A549 (cell line): ENCODE data around the gene METAP2. TPM values are rescaled to one million over a fixed set of nuclear protein-coding genes. Genes with fewer than 3 reads are reported as not detected.

Source experiments
- ATAC-seq, 2 experiments: fragments of 200-7000 bp in 1 of 2; fragments of >200 bp in 1 of 2; cut with Nextera tagmentation in 1 of 2; cut with Tn5 transposase in 1 of 2; 3 replicates each; pipeline versions ENCODE4 v1.8.0 to v1.9.1; 2018 to 2020; ENCODE audit warnings: mild to moderate bottlenecking in 1 of 2, moderate library complexity in 1 of 2
- CTCF ChIA-PET: fragments of 300-600 bp; sonication (Branson Sonifier 250); formaldehyde crosslinking; extraction: SDS; loops from one replicate; lab custom pipeline; 2021; ENCODE audit warnings: antibody characterized with exemption, inconsistent platforms; lab: Yijun Ruan, JAX
- POLR2A ChIA-PET: fragments of 350-600 bp; formaldehyde crosslinking; extraction: SDS; loops from one replicate; lab custom pipeline; 2021; ENCODE audit warnings: antibody characterized with exemption, inconsistent platforms; lab: Yijun Ruan, JAX
- DNase-seq, 2 experiments: peaks; one replicate each; pipeline versions ENCODE4 v3.0.0 to v3.0.0-alpha.2; 2011 to 2016; ENCODE audit warnings: low read depth in 1 of 2, low spot score in 1 of 2
- FAIRE-seq: peaks from 2 replicates; lab custom pipeline; 2011; peaks lifted over from hg19 to GRCh38; lab: Jason Lieb, UNC
- H3K27ac ChIP-seq, 2 experiments: fragments of >200 bp; sonication (Bioruptor Twin); formaldehyde crosslinking; 3 replicates each; pipeline ENCODE4 v1.5.1; 2016 to 2017
- H3K4me1 ChIP-seq: fragments of >200 bp; sonication (Bioruptor Twin); formaldehyde crosslinking; 3 replicates; pipeline ENCODE4 v1.6.1; 2016
- H3K4me2 ChIP-seq: fragments of >200 bp; sonication (Bioruptor Twin); formaldehyde crosslinking; 3 replicates; pipeline ENCODE4 v1.6.1; 2016
- H3K4me3 ChIP-seq: fragments of >200 bp; sonication (Bioruptor Twin); formaldehyde crosslinking; 3 replicates; pipeline ENCODE4 v1.5.1; 2016
- H3K9me3 ChIP-seq: fragments of >200 bp; sonication (Bioruptor Twin); formaldehyde crosslinking; 3 replicates; pipeline ENCODE4 v1.6.1; 2016
- BHLHE40 ChIP-seq: IDR thresholded peaks from 2 replicates; pipeline ENCODE4 v1.6.1; 2012; ENCODE audit warnings: low read depth, low read length, inconsistent platforms
- CBX2 ChIP-seq: fragments of 200-600 bp; sonication (generic); IDR thresholded peaks from 2 replicates; pipeline ENCODE4 v1.6.1; 2016; ENCODE audit warnings: low read depth, mild to moderate bottlenecking, borderline replicate concordance
- CBX8 ChIP-seq: fragments of 200-600 bp; sonication (generic); IDR thresholded peaks from 2 replicates; pipeline ENCODE4 v1.6.1; 2016
- CHD2 ChIP-seq: fragments of 150-350 bp; IDR thresholded peaks from 2 replicates; pipeline ENCODE4 v1.6.1; 2014; ENCODE audit warnings: low read length; ENCODE audit not compliant: partially characterized antibody
- CHD4 ChIP-seq: fragments of 200-600 bp; sonication (generic); IDR thresholded peaks from 2 replicates; pipeline ENCODE4 v1.6.1; 2016; ENCODE audit warnings: antibody characterized with exemption, mild to moderate bottlenecking, borderline replicate concordance
- EHF ChIP-seq: fragments of 250-450 bp; sonication (Bioruptor Pico); IDR thresholded peaks from 2 replicates; pipeline ENCODE4 v1.5.0; 2020; ENCODE audit warnings: mild to moderate bottlenecking
- EHMT2 ChIP-seq: fragments of 200-600 bp; sonication (generic); IDR thresholded peaks from 2 replicates; pipeline ENCODE4 v1.6.1; 2016; ENCODE audit warnings: antibody characterized with exemption, low read depth, mild to moderate bottlenecking, moderate library complexity
- FOSB ChIP-seq: fragments of 250-450 bp; sonication (Bioruptor Pico); IDR thresholded peaks from 2 replicates; pipeline ENCODE4 v1.5.0; 2020; ENCODE audit warnings: mild to moderate bottlenecking, moderate library complexity
- FOSL2 ChIP-seq, 2 experiments: fragments of 450-650 bp in 1 of 2; fragments of >200 bp in 1 of 2; sonication (Bioruptor Twin) in 1 of 2; formaldehyde crosslinking; IDR thresholded peaks; 2 replicates each; pipeline versions ENCODE4 v1.5.0 to v1.6.1; 2016 to 2020; ENCODE audit warnings: mild to moderate bottlenecking in 1 of 2, moderate library complexity in 1 of 2
- FOXS1 ChIP-seq: fragments of 250-450 bp; sonication (Bioruptor Pico); IDR thresholded peaks from 2 replicates; pipeline ENCODE4 v1.5.0; 2020; ENCODE audit warnings: mild to moderate bottlenecking, moderate library complexity
- HEYL ChIP-seq: fragments of 250-450 bp; sonication (Bioruptor Pico); IDR thresholded peaks from 2 replicates; pipeline ENCODE4 v1.8.0; 2021; ENCODE audit warnings: mild to moderate bottlenecking, moderate library complexity
- HOXA7 ChIP-seq: fragments of 250-450 bp; sonication (Bioruptor Pico); IDR thresholded peaks from 2 replicates; pipeline ENCODE4 v1.5.0; 2020; ENCODE audit warnings: mild to moderate bottlenecking, moderate library complexity
- HOXB13 ChIP-seq: fragments of 250-450 bp; sonication (Bioruptor Pico); IDR thresholded peaks from 2 replicates; pipeline ENCODE4 v1.5.0; 2020; ENCODE audit warnings: low read depth, mild to moderate bottlenecking, moderate library complexity
- HOXB5 ChIP-seq: fragments of 250-450 bp; sonication (Bioruptor Pico); IDR thresholded peaks from 2 replicates; pipeline ENCODE4 v1.5.0; 2020; ENCODE audit warnings: mild to moderate bottlenecking, moderate library complexity
- JUN ChIP-seq, 2 experiments: fragments of >200 bp; sonication (Bioruptor Twin); formaldehyde crosslinking; IDR thresholded peaks; 2 replicates in 1 of 2; 3 replicates in 1 of 2; pipeline ENCODE4 v1.6.1; 2016 to 2017
- MYC ChIP-seq: IDR thresholded peaks from 2 replicates; pipeline ENCODE4 v1.6.1; 2012; ENCODE audit warnings: mild to moderate bottlenecking, inconsistent platforms, low read length, improper control_type of control experiment, borderline replicate concordance
- NFE2L2 ChIP-seq: fragments of 150-350 bp; conservative IDR thresholded peaks from 2 replicates; pipeline ENCODE4 v1.6.1; 2014; ENCODE audit warnings: low read length
- PHF8 ChIP-seq: fragments of 200-600 bp; sonication (generic); IDR thresholded peaks from 2 replicates; pipeline ENCODE4 v1.6.1; 2016; ENCODE audit warnings: low read depth, mild to moderate bottlenecking, antibody characterized with exemption, moderate library complexity, borderline replicate concordance
- POLR2A ChIP-seq: IDR thresholded peaks from 2 replicates; pipeline ENCODE4 v1.6.1; 2012; ENCODE audit warnings: mild to moderate bottlenecking, low read length
- POLR2AphosphoS2 ChIP-seq: conservative IDR thresholded peaks from 2 replicates; pipeline ENCODE4 v1.6.1; 2012; ENCODE audit warnings: low read length, improper control_type of control experiment, inconsistent platforms
- RARB ChIP-seq: fragments of 250-450 bp; sonication (Bioruptor Pico); IDR thresholded peaks from 2 replicates; pipeline ENCODE4 v1.8.0; 2021; ENCODE audit warnings: mild to moderate bottlenecking, moderate library complexity
- RCOR1 ChIP-seq: fragments of 150-350 bp; IDR thresholded peaks from 2 replicates; pipeline ENCODE4 v1.6.1; 2014; ENCODE audit warnings: antibody characterized with exemption, low read length, low read depth
- RFX5 ChIP-seq: fragments of 450-650 bp; IDR thresholded peaks from 2 replicates; pipeline ENCODE4 v1.7.1; 2014; ENCODE audit warnings: antibody characterized with exemption, mild to moderate bottlenecking, moderate library complexity
- SMC3 ChIP-seq: fragments of >200 bp; sonication (Bioruptor Twin); formaldehyde crosslinking; IDR thresholded peaks from 3 replicates; pipeline ENCODE4 v1.6.1; 2018; ENCODE audit warnings: inconsistent platforms
- USF2 ChIP-seq: fragments of 450-650 bp; IDR thresholded peaks from 2 replicates; pipeline ENCODE4 v1.6.1; 2014; ENCODE audit warnings: antibody characterized with exemption
- ZFP36 ChIP-seq: fragments of 450-650 bp; IDR thresholded peaks from 2 replicates; pipeline ENCODE4 v1.6.1; 2014; ENCODE audit warnings: borderline replicate concordance; ENCODE audit not compliant: partially characterized antibody
- ZNF302 ChIP-seq: fragments of 250-450 bp; sonication (Bioruptor Pico); IDR thresholded peaks from 2 replicates; pipeline ENCODE4 v1.9.0; 2021; ENCODE audit warnings: inconsistent platforms, mild to moderate bottlenecking, moderate library complexity
- WGBS: methylation state at CpG from one replicate; pipeline ENCODE4 v1.1.6; 2017; ENCODE audit errors: missing lambda C conversion rate; 5-methylcytosine and 5-hydroxymethylcytosine counted together
- polyA plus RNA-seq, 4 experiments: library from polyadenylated mRNA; depleted of rRNA in 3 of 4; stranded (reverse); fragments of >200 nt; fragmentation: RNase III in 1 of 4; extraction: RNeasy Plus Mini Kit Qiagen cat#74134 plus additional on column Dnase treatment in 1 of 4; gene quantifications; 2 replicates in 3 of 4; 3 replicates in 1 of 4; pipeline ENCODE4 v1.2.3, GENCODE V29; 2011 to 2017
- TF ChIP-seq, protein P1 (sequence below): IDR thresholded peaks from 2 replicates; pipeline ENCODE4 v1.6.1; 2012
- TF ChIP-seq, protein P2 (sequence below): fragments of >200 bp; sonication (Bioruptor Twin); formaldehyde crosslinking; IDR thresholded peaks from 3 replicates; pipeline ENCODE4 v1.5.1; 2016
- TF ChIP-seq, protein P3 (sequence below): fragments of 250-450 bp; sonication (Bioruptor Pico); IDR thresholded peaks from 2 replicates; pipeline ENCODE4 v1.5.0; 2020; ENCODE audit warnings: low read depth, mild to moderate bottlenecking, moderate library complexity

The METAP2 gene
- polyA plus RNA-seq, 2 of the 4 experiments (the other 2 are of a cell fraction) = 205 to 219 TPM

DNA sequence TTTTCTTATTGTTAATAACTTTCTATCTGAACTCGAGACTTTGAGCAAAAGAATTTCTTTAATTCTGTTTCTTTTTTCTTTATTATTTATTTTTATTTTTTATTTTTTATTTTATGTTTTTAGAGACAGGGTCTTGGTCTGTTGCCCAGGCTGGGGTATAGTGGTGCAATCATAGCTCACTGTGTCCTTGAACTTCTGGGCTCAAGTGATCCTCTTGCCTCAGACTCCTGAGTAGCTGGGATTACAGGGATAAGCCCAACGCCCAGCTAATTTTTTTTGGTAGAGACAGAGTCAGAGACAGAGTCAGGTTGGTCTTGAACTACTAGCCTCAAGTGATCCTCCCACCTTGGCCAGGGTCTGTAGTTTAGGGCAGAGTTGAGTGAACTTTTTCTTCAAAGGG is 18.5 kb downstream of the METAP2 start:
- no peaks in the 10 kb centered on the region for H3K4me1 ChIP-seq
- H3K4me3 ChIP-seq = no peak overlapping the region
- TF ChIP-seq HOXA7 (CRISPR knock-in tag) = no peak
- TF ChIP-seq POLR2A = no peak
- no peak for TF ChIP-seq HOXB5 (CRISPR knock-in tag)
- no peak for TF ChIP-seq JUN (IDR thresholded peaks at IDR 0.05)
- no peak for TF ChIP-seq CBX2
- TF ChIP-seq ZNF302 (CRISPR knock-in tag) = no peak
- ChIA-PET CTCF (no interaction called here), POLR2A (interaction anchor here (1.2 kb wide), 1 partner anchor 19 kb away, joined by 3 read pairs; the partner anchor contains the start of gene METAP2)
- no peaks in the 10 kb centered on the region for H3K9me3 ChIP-seq
- WGBS = 86% methylated on average over 2 of the region's 2 CpGs
- DNase-seq (no peak), FAIRE-seq (no peak), ATAC-seq (no peak)
- H3K27ac ChIP-seq = no peak overlapping the region
- no peak overlapping the region for H3K4me2 ChIP-seq

GRCh38 chr12:95494888-95495287 is 20.9 kb downstream of the METAP2 start:
- DNase-seq = no peak
- no peak for ATAC-seq
- Histone ChIP-seq H3K9me3 (peaks cover 4% of the 10 kb centered on the region; the same call in 1 of the 3 replicates), H3K27ac (no peak overlapping the region), H3K4me3 (no peak overlapping the region), H3K4me2 (no peak overlapping the region), H3K4me1 (no peaks in the 10 kb centered on the region)
- WGBS = 86% methylated on average over 2 of the region's 2 CpGs
- POLR2A ChIA-PET = no interaction called here
- TF ChIP-seq POLR2AphosphoS2 (no peak), NFE2L2 (no peak), HEYL (CRISPR knock-in tag) (no peak), HOXA7 (CRISPR knock-in tag) (no peak), FOXS1 (CRISPR knock-in tag) (no peak), RCOR1 (no peak), CHD4 (no peak), RFX5 (no peak), USF2 (no peak), MYC (no peak), POLR2A (no peak), EHMT2 (no peak), CBX8 (no peak), HOXB13 (CRISPR knock-in tag) (no peak), BHLHE40 (no peak), FOSB (no peak), CHD2 (no peak)
- TF ChIP-seq, protein P1, sequence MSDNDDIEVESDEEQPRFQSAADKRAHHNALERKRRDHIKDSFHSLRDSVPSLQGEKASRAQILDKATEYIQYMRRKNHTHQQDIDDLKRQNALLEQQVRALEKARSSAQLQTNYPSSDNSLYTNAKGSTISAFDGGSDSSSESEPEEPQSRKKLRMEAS = no peak
- TF ChIP-seq, protein P2, sequence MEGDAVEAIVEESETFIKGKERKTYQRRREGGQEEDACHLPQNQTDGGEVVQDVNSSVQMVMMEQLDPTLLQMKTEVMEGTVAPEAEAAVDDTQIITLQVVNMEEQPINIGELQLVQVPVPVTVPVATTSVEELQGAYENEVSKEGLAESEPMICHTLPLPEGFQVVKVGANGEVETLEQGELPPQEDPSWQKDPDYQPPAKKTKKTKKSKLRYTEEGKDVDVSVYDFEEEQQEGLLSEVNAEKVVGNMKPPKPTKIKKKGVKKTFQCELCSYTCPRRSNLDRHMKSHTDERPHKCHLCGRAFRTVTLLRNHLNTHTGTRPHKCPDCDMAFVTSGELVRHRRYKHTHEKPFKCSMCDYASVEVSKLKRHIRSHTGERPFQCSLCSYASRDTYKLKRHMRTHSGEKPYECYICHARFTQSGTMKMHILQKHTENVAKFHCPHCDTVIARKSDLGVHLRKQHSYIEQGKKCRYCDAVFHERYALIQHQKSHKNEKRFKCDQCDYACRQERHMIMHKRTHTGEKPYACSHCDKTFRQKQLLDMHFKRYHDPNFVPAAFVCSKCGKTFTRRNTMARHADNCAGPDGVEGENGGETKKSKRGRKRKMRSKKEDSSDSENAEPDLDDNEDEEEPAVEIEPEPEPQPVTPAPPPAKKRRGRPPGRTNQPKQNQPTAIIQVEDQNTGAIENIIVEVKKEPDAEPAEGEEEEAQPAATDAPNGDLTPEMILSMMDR = no peak
- CTCF ChIA-PET = no interaction called here
- FAIRE-seq = no peak

DNA sequence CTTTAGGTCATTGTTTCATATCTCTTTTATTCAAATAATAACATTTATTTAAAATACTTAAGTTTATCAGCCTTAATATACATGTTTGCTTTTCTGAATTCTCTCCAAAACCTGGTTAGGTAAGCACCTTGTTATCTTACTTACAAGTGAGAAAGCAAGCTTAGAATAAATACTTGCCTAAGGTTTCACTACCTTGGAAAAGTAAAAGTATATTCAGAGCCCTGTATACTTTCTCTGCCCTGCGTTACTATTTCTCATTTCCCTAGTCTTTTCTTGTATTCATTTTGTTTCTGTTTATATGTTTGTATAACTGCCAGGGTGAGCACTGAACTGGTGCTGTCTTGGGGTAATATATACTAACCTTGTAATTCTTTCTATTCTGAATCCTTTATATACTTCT is 21.5 kb downstream of the METAP2 start:
- ATAC-seq = no peak
- H3K27ac ChIP-seq = no peak overlapping the region
- CTCF ChIA-PET = no interaction called here
- no peak for DNase-seq
- no peak for TF ChIP-seq SMC3
- TF ChIP-seq, protein P3, sequence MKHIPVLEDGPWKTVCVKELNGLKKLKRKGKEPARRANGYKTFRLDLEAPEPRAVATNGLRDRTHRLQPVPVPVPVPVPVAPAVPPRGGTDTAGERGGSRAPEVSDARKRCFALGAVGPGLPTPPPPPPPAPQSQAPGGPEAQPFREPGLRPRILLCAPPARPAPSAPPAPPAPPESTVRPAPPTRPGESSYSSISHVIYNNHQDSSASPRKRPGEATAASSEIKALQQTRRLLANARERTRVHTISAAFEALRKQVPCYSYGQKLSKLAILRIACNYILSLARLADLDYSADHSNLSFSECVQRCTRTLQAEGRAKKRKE (CRISPR knock-in tag) = no peak
- no peak for TF ChIP-seq EHF (CRISPR knock-in tag)
- no peak for TF ChIP-seq FOSL2 (IDR thresholded peaks at IDR 0.05)
- no peak for TF ChIP-seq FOSL2 (CRISPR knock-in tag; IDR thresholded peaks at IDR 0.05)
- TF ChIP-seq ZFP36 = no peak
- no peak for TF ChIP-seq PHF8
- TF ChIP-seq, protein P1 = no peak
- TF ChIP-seq RARB = no peak
- TF ChIP-seq, all 56 proteins: peak for 0
- WGBS = 92% methylated on average over 1 of the region's 1 CpG
- Histone ChIP-seq H3K9me3 (peaks cover 4% of the 10 kb centered on the region; the same call in 1 of the 3 replicates), H3K4me2 (no peak overlapping the region), H3K4me3 (no peak overlapping the region), H3K4me1 (no peaks in the 10 kb centered on the region)
- FAIRE-seq = no peak
- POLR2A ChIA-PET = no interaction called here
